GM23248 (cell line): ENCODE measurements around the gene CRTC3. TPM values are rescaled to one million over a fixed set of nuclear protein-coding genes. Genes with fewer than 3 reads are reported as not detected.

ENCODE experiments used
- DNase-seq: peaks from one replicate; pipeline ENCODE4 v3.0.0-alpha.2; 2015
- H2AFZ ChIP-seq: fragments of 200-600 bp; sonication (generic); 2 replicates; pipeline ENCODE4 v1.6.1; 2016; ENCODE audit warnings: antibody characterized with exemption
- H3F3A ChIP-seq: fragments of 200-600 bp; sonication (generic); 2 replicates; pipeline ENCODE4 v1.6.1; 2016; ENCODE audit warnings: mild to moderate bottlenecking, antibody characterized with exemption, mixed run types; ENCODE audit not compliant: insufficient read depth
- H3K27ac ChIP-seq: fragments of 200-600 bp; sonication (generic); 2 replicates; pipeline ENCODE4 v1.5.1; 2016; ENCODE audit warnings: mild to moderate bottlenecking
- H3K27me3 ChIP-seq: fragments of 200-600 bp; sonication (generic); replicated peaks from 2 replicates; pipeline ENCODE4 v1.6.1; 2016; ENCODE audit warnings: mild to moderate bottlenecking; ENCODE audit not compliant: insufficient read depth
- H3K36me3 ChIP-seq: fragments of 200-600 bp; sonication (generic); 2 replicates; pipeline ENCODE4 v1.6.1; 2016; ENCODE audit warnings: low read depth, mild to moderate bottlenecking
- H3K4me1 ChIP-seq: fragments of 200-600 bp; sonication (generic); 2 replicates; pipeline ENCODE4 v1.6.1; 2016; ENCODE audit warnings: mild to moderate bottlenecking; ENCODE audit not compliant: insufficient read depth
- H3K4me2 ChIP-seq: fragments of 200-600 bp; sonication (generic); one replicate; pipeline ENCODE4 v1.6.1; 2016; ENCODE audit warnings: mild to moderate bottlenecking; ENCODE audit not compliant: unreplicated experiment
- H3K4me3 ChIP-seq: fragments of 200-600 bp; sonication (generic); 2 replicates; pipeline ENCODE4 v1.5.1; 2016; ENCODE audit warnings: mild to moderate bottlenecking
- H3K79me2 ChIP-seq: fragments of 200-600 bp; sonication (generic); 2 replicates; pipeline ENCODE4 v1.6.1; 2016; ENCODE audit warnings: mild to moderate bottlenecking; ENCODE audit not compliant: insufficient read depth
- H3K9ac ChIP-seq: fragments of 200-600 bp; sonication (generic); 2 replicates; pipeline ENCODE4 v1.6.1; 2016; ENCODE audit warnings: mild to moderate bottlenecking
- H3K9me2 ChIP-seq: fragments of 200-600 bp; sonication (generic); 2 replicates; pipeline ENCODE4 v1.6.1; 2016; ENCODE audit warnings: mixed run types, mild to moderate bottlenecking, moderate library complexity; ENCODE audit not compliant: insufficient read depth
- H3K9me3 ChIP-seq: fragments of 200-600 bp; sonication (generic); one replicate; pipeline ENCODE4 v1.6.1; 2017; ENCODE audit warnings: low read depth
- H4K20me1 ChIP-seq: fragments of 200-600 bp; sonication (generic); 2 replicates; pipeline ENCODE4 v1.6.0; 2016; ENCODE audit not compliant: insufficient read depth
- EZH2 ChIP-seq: fragments of 200-600 bp; sonication (generic); IDR thresholded peaks from 2 replicates; pipeline ENCODE4 v1.6.1; 2018; ENCODE audit warnings: antibody characterized with exemption, mild to moderate bottlenecking; ENCODE audit not compliant: insufficient read depth, poor library complexity, severe bottlenecking
- EZH2phosphoT487 ChIP-seq: fragments of 200-600 bp; sonication (generic); IDR thresholded peaks from 2 replicates; pipeline ENCODE4 v1.6.1; 2018; ENCODE audit warnings: antibody characterized with exemption, moderate library complexity, mild to moderate bottlenecking, low read depth; ENCODE audit not compliant: insufficient read depth
- WGBS, 2 experiments: methylation state at CpG; one replicate each; pipeline ENCODE4 v1.1.6; 2015 to 2017; ENCODE audit warnings: low lambda C conversion rate in 2 of 2, low coverage in 1 of 2; ENCODE audit errors: missing lambda C conversion rate in 2 of 2; 5-methylcytosine and 5-hydroxymethylcytosine counted together
- in situ Hi-C: fragments of 300-500 bp; cut with MboI; formaldehyde crosslinking; loops from 2 replicates; pipeline ENCODE4 v1.15.0; 2020
- polyA plus RNA-seq: library from polyadenylated mRNA; unstranded; fragments of >200 nt; fragmentation: Nextera tagmentation; extraction: Ambion mirVana; gene quantifications from 2 replicates; pipeline ENCODE4 v1.2.1, GENCODE V29; 2016
- total RNA-seq: library from RNA; depleted of rRNA; stranded (reverse); fragments of >200 nt; shearing (Covaris generic); gene quantifications from 2 replicates; pipeline ENCODE4 v1.2.3, GENCODE V29; 2014; rRNA removed

CRTC3 gene
- total and polyA plus RNA-seq, 2 experiments from 2014 or later = 18.1 to 18.6 TPM

DNA sequence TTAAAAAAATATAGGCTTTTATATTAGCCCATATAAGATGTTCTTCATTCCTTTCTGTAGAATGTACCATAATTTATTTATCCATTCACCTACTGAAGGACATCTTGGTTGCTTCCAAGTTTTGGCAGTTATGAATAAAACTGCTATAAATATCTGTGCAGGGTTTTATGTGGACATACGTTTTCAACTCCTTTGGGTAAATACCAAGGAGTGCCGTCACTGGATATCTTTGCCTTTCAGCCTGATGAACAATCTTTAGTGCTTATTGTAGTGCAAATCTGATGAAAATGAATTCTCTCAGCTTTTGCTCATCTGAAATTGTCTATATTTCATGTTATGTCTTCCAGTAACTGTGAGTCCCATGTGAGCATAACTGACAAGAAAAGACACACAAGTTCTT is 160.9 kb downstream of the CRTC3 start:
- Histone ChIP-seq H3K36me3 (no peaks in the 10 kb centered on the region), H3K9me3 (no peaks in the 10 kb centered on the region), H3K27me3 (no peaks in the 10 kb centered on the region), H3K4me3 (no peak overlapping the region), H3K4me1 (no peaks in the 10 kb centered on the region), H3K27ac (no peak overlapping the region), H2AFZ (no peak overlapping the region), H4K20me1 (no peaks in the 10 kb centered on the region), H3K9me2 (no peaks in the 10 kb centered on the region), H3K79me2 (no peaks in the 10 kb centered on the region), H3F3A (no peaks in the 10 kb centered on the region), H3K4me2 (no peak overlapping the region), H3K9ac (no peak overlapping the region)
- in situ Hi-C loops = no loop called here
- 77 to 78% methylated on average over 2 of the region's 2 CpGs for WGBS, 2 experiments
- no peak for TF ChIP-seq EZH2phosphoT487
- TF ChIP-seq EZH2 = no peak
- DNase-seq = no peak

DNA sequence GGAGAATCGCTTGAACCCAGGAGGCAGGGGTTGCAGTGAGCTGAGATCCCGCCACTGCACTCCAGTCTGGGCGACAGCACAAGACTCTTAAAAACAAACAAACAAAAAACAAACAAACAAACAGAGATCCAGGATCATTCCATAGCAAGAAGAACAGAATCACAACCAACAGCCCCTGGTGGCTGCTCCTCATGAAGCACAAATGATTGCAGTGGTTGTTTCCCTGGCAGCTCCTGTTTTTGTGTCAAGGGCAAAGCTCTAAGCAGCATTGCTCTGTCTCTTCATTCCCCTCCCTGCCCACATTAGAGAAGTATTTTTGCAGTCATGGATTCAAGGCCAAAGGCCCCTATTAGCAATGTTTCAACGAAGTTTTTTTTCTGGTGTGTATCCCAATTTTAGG is 161.6 kb downstream of the CRTC3 start:
- no peaks in the 10 kb centered on the region for H3F3A ChIP-seq
- DNase-seq = peak; percentile 25
- H3K27me3 ChIP-seq = no peaks in the 10 kb centered on the region
- no peaks in the 10 kb centered on the region for H4K20me1 ChIP-seq
- H3K79me2 ChIP-seq = no peaks in the 10 kb centered on the region
- TF ChIP-seq EZH2 = no peak
- no peak overlapping the region for H3K4me3 ChIP-seq
- H3K9me3 ChIP-seq = no peaks in the 10 kb centered on the region
- H3K9ac ChIP-seq = no peak overlapping the region
- H3K27ac ChIP-seq = no peak overlapping the region
- WGBS, 2 experiments = 78 to 87% methylated on average over 4 of the region's 4 CpGs
- in situ Hi-C loops = no loop called here
- H3K9me2 ChIP-seq = no peaks in the 10 kb centered on the region
- no peaks in the 10 kb centered on the region for H3K36me3 ChIP-seq
- no peaks in the 10 kb centered on the region for H3K4me1 ChIP-seq
- H2AFZ ChIP-seq = no peak overlapping the region
- H3K4me2 ChIP-seq = no peak overlapping the region

- H3K27ac ChIP-seq = no peak overlapping the region
- no peaks in the 10 kb centered on the region for H3K4me1 ChIP-seq
- H3K79me2 ChIP-seq = no peaks in the 10 kb centered on the region
- no peak overlapping the region for H3K4me3 ChIP-seq
- no peaks in the 10 kb centered on the region for H3K36me3 ChIP-seq
- no peak overlapping the region for H3K4me2 ChIP-seq
- DNase-seq = no peak
- H3K9ac ChIP-seq = no peak overlapping the region
- no peaks in the 10 kb centered on the region for H4K20me1 ChIP-seq
- H3K27me3 ChIP-seq = no peaks in the 10 kb centered on the region
- 83 to 85% methylated on average over 4 of the region's 4 CpGs for WGBS, 2 experiments
- in situ Hi-C loops = no loop called here
- no peaks in the 10 kb centered on the region for H3K9me2 ChIP-seq
- no peaks in the 10 kb centered on the region for H3K9me3 ChIP-seq
- H2AFZ ChIP-seq = no peak overlapping the region
- H3F3A ChIP-seq = no peaks in the 10 kb centered on the region
- no peak for TF ChIP-seq EZH2
- no peak for TF ChIP-seq EZH2phosphoT487
Measured at GRCh38 chr15:90691982-90692773, 162.5 kb downstream of the CRTC3 start.

Other genes with a start within 250 kb of the CRTC3 start
- 0.22 and 0.51 TPM in 2 replicates for gene ZNF774, start 177.6 kb upstream of the CRTC3 start, total RNA-seq
- gene ZNF774, start 177.6 kb upstream of the CRTC3 start, polyA plus RNA-seq = 0.66 and 1.6 TPM in 2 replicates
- 165 and 185 TPM in 2 replicates for gene IQGAP1, start 141.7 kb upstream of the CRTC3 start, total RNA-seq
- 97.4 and 101 TPM in 2 replicates for gene IQGAP1, start 141.7 kb upstream of the CRTC3 start, polyA plus RNA-seq
- 2.1 and 4.8 TPM in 2 replicates for gene BLM, start 187.4 kb downstream of the CRTC3 start, total RNA-seq
- 1.9 and 2.1 TPM in 2 replicates for gene BLM, start 187.4 kb downstream of the CRTC3 start, polyA plus RNA-seq